Measurements from ENCODE around the gene PILRA.

GRCh38 chr7:100358857-100359212 lies 14.5 kb upstream of the PILRA start:
- no peak for TF ChIP-seq CTCF (IDR thresholded peaks at IDR 0.05; ENCODE audit: poor library complexity)
- TF ChIP-seq EZH2phosphoT487 (IDR thresholded peaks at IDR 0.05; ENCODE audit: low read depth, severe bottlenecking, unreplicated experiment): no peak
- TF ChIP-seq EZH2 (IDR thresholded peaks at IDR 0.05; ENCODE audit: borderline replicate concordance): no peak

All from hepatocyte (in vitro differentiated cells).